NB4 (cell line): ENCODE data around the gene ADGRA1.

Experiments
- CTCF ChIP-seq: IDR thresholded peaks from one replicate; pipeline ENCODE4 v1.5.1; 2012; ENCODE audit warnings: low read depth, low read length
- POLR2A ChIP-seq: IDR thresholded peaks from 2 replicates; pipeline ENCODE4 v1.6.1; 2011; ENCODE audit warnings: mild to moderate bottlenecking; ENCODE audit not compliant: insufficient read length; ENCODE audit errors: extremely low read depth
- TF ChIP-seq, protein P1 (sequence below): IDR thresholded peaks from 2 replicates; pipeline ENCODE4 v1.6.1; 2011; ENCODE audit warnings: low read depth, low read length

GRCh38 chr10:133133471-133134231, 45.9 kb downstream of the ADGRA1 start:
- TF ChIP-seq, protein P1, sequence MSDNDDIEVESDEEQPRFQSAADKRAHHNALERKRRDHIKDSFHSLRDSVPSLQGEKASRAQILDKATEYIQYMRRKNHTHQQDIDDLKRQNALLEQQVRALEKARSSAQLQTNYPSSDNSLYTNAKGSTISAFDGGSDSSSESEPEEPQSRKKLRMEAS = no peak
- TF ChIP-seq CTCF (no peak), POLR2A (no peak)
